Gastrocnemius medialis (tissue), 4 donors: ENCODE measurements around the gene PIK3C3. TPM values are rescaled to one million over a fixed set of nuclear protein-coding genes. Genes with fewer than 3 reads are reported as not detected.

Experiments used
- ATAC-seq, 2 donors: fragments of 150-250 bp; one replicate each; pipeline ENCODE4 v1.9.1; 2016
- DNase-seq, 2 donors: peaks; one replicate each; pipeline ENCODE4 v3.0.0-alpha.2; 2019
- H3K27ac ChIP-seq, 4 donors: fragments of 200-600 bp; sonication (generic); 1 replicate in 1 of 4; 2 replicates in 3 of 4; pipeline ENCODE4 v1.5.1; 2016 to 2018; ENCODE audit warnings: mild to moderate bottlenecking in 2 of 4, moderate library complexity in 1 of 4
- H3K27me3 ChIP-seq, 3 donors: fragments of 200-600 bp; sonication (generic) in 2 of 3; 1 replicate in 1 of 3; 2 replicates in 2 of 3; pipeline versions ENCODE4 v1.5.1 to v1.6.0; 2016 to 2019; ENCODE audit warnings: mild to moderate bottlenecking in 1 of 3, moderate library complexity in 1 of 3
- H3K36me3 ChIP-seq, 2 donors: fragments of 200-600 bp; sonication (generic) in 1 of 2; one replicate each; pipeline ENCODE4 v1.5.1; 2017 to 2018
- H3K4me1 ChIP-seq, 2 donors: fragments of 200-600 bp; sonication (generic) in 1 of 2; one replicate each; pipeline ENCODE4 v1.5.1; 2016 to 2017; ENCODE audit warnings: mild to moderate bottlenecking in 2 of 2
- H3K4me3 ChIP-seq, 4 donors: fragments of 200-600 bp; sonication (generic) in 3 of 4; 1 replicate in 1 of 4; 2 replicates in 3 of 4; pipeline ENCODE4 v1.5.1; 2016 to 2019; ENCODE audit warnings: mild to moderate bottlenecking in 2 of 4
- H3K9me3 ChIP-seq, 3 donors: fragments of 200-600 bp; sonication (generic) in 2 of 3; 1 replicate in 1 of 3; 2 replicates in 2 of 3; pipeline ENCODE4 v1.5.1; 2016 to 2019
- POLR2A ChIP-seq, 2 donors: fragments of 450-650 bp; IDR thresholded peaks; one replicate each; pipeline ENCODE4 v1.6.1; 2017; ENCODE audit warnings: antibody characterized with exemption in 2 of 2, mild to moderate bottlenecking in 2 of 2, moderate library complexity in 2 of 2
- in situ Hi-C, 4 donors: fragments of 200-750 bp; cut with MboI; loops; one replicate each; pipeline versions ENCODE4 v1.15.0 to v1.8.0; 2017; ENCODE audit warnings: low sequenced_read_pairs in 4 of 4
- intact Hi-C: fragments of 100-400 bp; cut with DNase I; formaldehyde crosslinking; loops from one replicate; pipeline ENCODE4 v1.15.1; 2023; ENCODE audit warnings: low total_unique reads
- total RNA-seq, 4 donors: library from RNA; depleted of rRNA; stranded (reverse); fragments of >200 nt; gene quantifications; one replicate each; pipeline versions ENCODE4 v1.1.0 to v1.2.3, GENCODE V29; 2016
- TF ChIP-seq, protein P1 (sequence below), 5 experiments: fragments of 450-650 bp in 3 of 5; fragments of 200-600 bp in 2 of 5; sonication (generic) in 2 of 5; IDR thresholded peaks in 4 of 5; conservative IDR thresholded peaks in 1 of 5; 1 replicate in 4 of 5; 2 replicates in 1 of 5; pipeline ENCODE4 v1.5.1; 2016 to 2019; ENCODE audit warnings: antibody characterized with exemption in 5 of 5, mild to moderate bottlenecking in 3 of 5, moderate library complexity in 3 of 5

The PIK3C3 gene
- total RNA-seq, 4 donors from 2014 or later = 21.7 to 38.6 (median 29.6) TPM

- Histone ChIP-seq H3K4me3 (no peak overlapping the region), H3K27me3 (no peaks in the 10 kb centered on the region), H3K27ac (no peak overlapping the region), H3K9me3 (no peaks in the 10 kb centered on the region), H3K4me1 (no peaks in the 10 kb centered on the region), H3K36me3 (peaks cover 0 to 27% of the 10 kb centered on the region in 2 donors)
- intact Hi-C loops (no loop called here), in situ Hi-C loops (no loop called here)
- TF ChIP-seq, protein P1, sequence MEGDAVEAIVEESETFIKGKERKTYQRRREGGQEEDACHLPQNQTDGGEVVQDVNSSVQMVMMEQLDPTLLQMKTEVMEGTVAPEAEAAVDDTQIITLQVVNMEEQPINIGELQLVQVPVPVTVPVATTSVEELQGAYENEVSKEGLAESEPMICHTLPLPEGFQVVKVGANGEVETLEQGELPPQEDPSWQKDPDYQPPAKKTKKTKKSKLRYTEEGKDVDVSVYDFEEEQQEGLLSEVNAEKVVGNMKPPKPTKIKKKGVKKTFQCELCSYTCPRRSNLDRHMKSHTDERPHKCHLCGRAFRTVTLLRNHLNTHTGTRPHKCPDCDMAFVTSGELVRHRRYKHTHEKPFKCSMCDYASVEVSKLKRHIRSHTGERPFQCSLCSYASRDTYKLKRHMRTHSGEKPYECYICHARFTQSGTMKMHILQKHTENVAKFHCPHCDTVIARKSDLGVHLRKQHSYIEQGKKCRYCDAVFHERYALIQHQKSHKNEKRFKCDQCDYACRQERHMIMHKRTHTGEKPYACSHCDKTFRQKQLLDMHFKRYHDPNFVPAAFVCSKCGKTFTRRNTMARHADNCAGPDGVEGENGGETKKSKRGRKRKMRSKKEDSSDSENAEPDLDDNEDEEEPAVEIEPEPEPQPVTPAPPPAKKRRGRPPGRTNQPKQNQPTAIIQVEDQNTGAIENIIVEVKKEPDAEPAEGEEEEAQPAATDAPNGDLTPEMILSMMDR (IDR thresholded peaks at IDR 0.05 in 4 of 5, conservative IDR thresholded peaks at IDR 0.05 in 1 of 5) = no peak
- no peak for TF ChIP-seq POLR2A (IDR thresholded peaks at IDR 0.05)
- DNase-seq = no peak
- ATAC-seq = no peak
These were observed 56.0 kb downstream of the PIK3C3 start for GRCh38 chr18:42011053-42011452.

- TF ChIP-seq, protein P1 (IDR thresholded peaks at IDR 0.05 in 4 of 5, conservative IDR thresholded peaks at IDR 0.05 in 1 of 5) = no peak
- TF ChIP-seq POLR2A (IDR thresholded peaks at IDR 0.05) = no peak
- no peak for DNase-seq
- in situ Hi-C loops = no loop called here
- peaks cover 0 to 35% of the 10 kb centered on the region in 2 donors for H3K36me3 ChIP-seq
- no peak overlapping the region for H3K27ac ChIP-seq
- ATAC-seq = no peak
- H3K27me3 ChIP-seq = no peaks in the 10 kb centered on the region
- no peaks in the 10 kb centered on the region for H3K4me1 ChIP-seq
- no peak overlapping the region for H3K4me3 ChIP-seq
- H3K9me3 ChIP-seq = no peaks in the 10 kb centered on the region
- intact Hi-C loops = no loop called here
These were observed 63.8 kb downstream of the PIK3C3 start for GRCh38 chr18:42018831-42019230.

DNA sequence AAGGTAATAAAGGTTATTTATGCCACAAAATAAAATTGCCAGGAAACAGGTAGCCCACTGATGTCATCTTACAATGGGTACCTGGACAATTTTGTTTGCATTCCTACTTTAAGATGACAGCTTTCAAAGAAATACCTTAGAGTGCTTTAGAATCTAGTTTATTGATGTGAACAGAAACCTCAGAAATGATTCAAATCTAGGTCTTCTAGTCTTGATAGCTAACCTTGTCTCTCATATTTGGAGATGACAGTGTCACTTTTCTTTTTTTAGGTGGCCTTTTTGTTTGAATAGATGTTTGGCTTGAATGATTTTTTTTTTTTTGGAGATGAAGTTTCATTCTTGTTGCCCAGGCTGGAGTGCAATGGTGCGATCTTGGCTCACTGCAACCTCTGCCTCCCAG lies 69.1 kb downstream of the PIK3C3 start:
- no peak for ATAC-seq
- TF ChIP-seq, protein P1 (IDR thresholded peaks at IDR 0.05 in 4 of 5, conservative IDR thresholded peaks at IDR 0.05 in 1 of 5) = no peak
- no peak for TF ChIP-seq POLR2A (IDR thresholded peaks at IDR 0.05)

GRCh38 chr18:42025491-42025890 lies 70.5 kb downstream of the PIK3C3 start:
- Histone ChIP-seq H3K4me3 (no peak overlapping the region), H3K4me1 (no peaks in the 10 kb centered on the region), H3K36me3 (peaks cover 0 to 33% of the 10 kb centered on the region in 2 donors), H3K27ac (no peak overlapping the region), H3K27me3 (no peaks in the 10 kb centered on the region), H3K9me3 (no peaks in the 10 kb centered on the region)
- no peak for ATAC-seq
- intact Hi-C loops = no loop called here
- TF ChIP-seq, protein P1 (IDR thresholded peaks at IDR 0.05 in 4 of 5, conservative IDR thresholded peaks at IDR 0.05 in 1 of 5) = no peak
- in situ Hi-C loops = no loop called here
- no peak for DNase-seq

More for the DNA sequence above, 69.1 kb downstream of the PIK3C3 start:
- Histone ChIP-seq H3K4me1 (no peaks in the 10 kb centered on the region), H3K27me3 (no peaks in the 10 kb centered on the region), H3K27ac (no peak overlapping the region), H3K36me3 (peaks cover 0 to 28% of the 10 kb centered on the region in 2 donors), H3K9me3 (no peaks in the 10 kb centered on the region), H3K4me3 (no peak overlapping the region)
- no peak for DNase-seq
- intact Hi-C loops (no loop called here), in situ Hi-C loops (no loop called here)

GRCh38 chr18:42025974-42026625 lies 71.1 kb downstream of the PIK3C3 start:
- TF ChIP-seq POLR2A (IDR thresholded peaks at IDR 0.05) = no peak
- TF ChIP-seq, protein P1 (IDR thresholded peaks at IDR 0.05 in 4 of 5, conservative IDR thresholded peaks at IDR 0.05 in 1 of 5) = no peak
- peaks cover 0 to 30% of the 10 kb centered on the region in 2 donors for H3K36me3 ChIP-seq
- no peak for ATAC-seq

More at GRCh38 chr18:42025974-42026625, 71.1 kb downstream of the PIK3C3 start:
- DNase-seq = no peak
- H3K27me3 ChIP-seq = no peaks in the 10 kb centered on the region
- no peaks in the 10 kb centered on the region for H3K4me1 ChIP-seq
- in situ Hi-C loops = no loop called here
- no peak overlapping the region for H3K4me3 ChIP-seq
- H3K9me3 ChIP-seq = no peaks in the 10 kb centered on the region
- intact Hi-C loops = no loop called here
- H3K27ac ChIP-seq = no peak overlapping the region
